Panc1 (cell line): ENCODE data around the gene FAM174C.
"Not testable (repeated sequence)": the region's sequence is repeated elsewhere in the genome, so short reads cannot be mapped to it uniquely, and the experiment has no call there.

Experiments used
- CTCF ChIP-seq: fragments of 450-650 bp; IDR thresholded peaks from 2 replicates; pipeline ENCODE4 v1.5.1; 2017; ENCODE audit warnings: mild to moderate bottlenecking
- TCF7L2 ChIP-seq: IDR thresholded peaks from 2 replicates; pipeline ENCODE4 v1.6.1; 2011; ENCODE audit warnings: mild to moderate bottlenecking, low read depth, low read length, inconsistent platforms

GRCh38 chr19:1305354-1305753 is 30.0 kb downstream of the FAM174C start:
- TF ChIP-seq CTCF, TCF7L2: not testable (repeated sequence)
